Right lobe of liver (tissue), 6 donors: Measurements from ENCODE around the gene SLC24A3. TPM values are rescaled to one million over a fixed set of nuclear protein-coding genes. Genes with fewer than 3 reads are reported as not detected.

Source experiments
- ATAC-seq, 4 donors: fragments of 200-7000 bp; cut with Tn5 transposase; one replicate each; pipeline ENCODE4 v1.9.1; 2020; ENCODE audit warnings: mild to moderate bottlenecking in 4 of 4, moderate library complexity in 4 of 4
- DNase-seq, 3 donors: peaks; one replicate each; pipeline ENCODE4 v3.0.0-alpha.2; 2020
- H3K27ac ChIP-seq, 3 donors: fragments of 200-600 bp; one replicate each; pipeline ENCODE4 v1.8.0; 2022
- H3K27me3 ChIP-seq, 2 donors: fragments of 200-600 bp; one replicate each; pipeline ENCODE4 v1.8.0; 2022
- H3K36me3 ChIP-seq, 4 donors: fragments of 200-600 bp; sonication (generic) in 1 of 4; one replicate each; pipeline versions ENCODE4 v1.5.1 to v1.8.0; 2017 to 2022; ENCODE audit warnings: control low read depth in 1 of 4
- H3K4me1 ChIP-seq, 4 donors: fragments of 200-600 bp; sonication (generic) in 1 of 4; one replicate each; pipeline versions ENCODE4 v1.5.1 to v1.8.0; 2017 to 2022; ENCODE audit warnings: control low read depth in 1 of 4
- H3K4me3 ChIP-seq, 3 donors: fragments of 200-600 bp; one replicate each; pipeline ENCODE4 v1.8.0; 2022
- H3K9me3 ChIP-seq, 4 donors: fragments of 200-600 bp; sonication (generic) in 1 of 4; one replicate each; pipeline versions ENCODE4 v1.5.1 to v1.8.0; 2017 to 2022; ENCODE audit warnings: control low read depth in 1 of 4
- POLR2A ChIP-seq: fragments of 450-650 bp; IDR thresholded peaks from one replicate; pipeline ENCODE4 v1.6.1; 2017; ENCODE audit warnings: antibody characterized with exemption, mild to moderate bottlenecking
- WGBS: methylation state at CpG from one replicate; pipeline ENCODE4 v1.1.6; 2018; ENCODE audit warnings: low coverage, low lambda C conversion rate; ENCODE audit not compliant: insufficient coverage; ENCODE audit errors: missing lambda C conversion rate; 5-methylcytosine and 5-hydroxymethylcytosine counted together
- intact Hi-C, 2 donors: fragments of 100-400 bp; cut with DNase I; formaldehyde crosslinking; loops; one replicate each; pipeline versions ENCODE4 v1.11.2 to v1.14.1; 2022
- total RNA-seq, 6 experiments: library from RNA; depleted of rRNA in 2 of 6; stranded (reverse); fragments of >200 nt in 2 of 6; fragmentation: NEBNext Ultra II Directional in 3 of 6; extraction: Animal tissue kit (Norgen Biotek cat#: 25700) in 3 of 6; gene quantifications; one replicate each; pipeline versions ENCODE4 v1.1.0 to v1.2.4, GENCODE V29; 2016 to 2023
- TF ChIP-seq, protein P1 (sequence below), 4 donors: fragments of 200-600 bp in 3 of 4; fragments of 450-650 bp in 1 of 4; IDR thresholded peaks; one replicate each; pipeline versions ENCODE4 v1.5.1 to v1.8.0; 2016 to 2022; ENCODE audit warnings: antibody characterized with exemption in 4 of 4, mild to moderate bottlenecking in 2 of 4
- donor health status: DM: no; HTN: yes; CAD: no.
- donor health status: DM: no; HTN: no; CAD: no.
- donor health status: DM: no; HTN: no; CAD: no.
- donor health status: DM: no; HTN: yes; CAD: no.
- donor health status: DM: no; HTN: yes; CAD: no.

SLC24A3 gene
- total RNA-seq, 6 experiments from 2014 or later: 0.06 to 0.49 (median 0.27) TPM

DNA sequence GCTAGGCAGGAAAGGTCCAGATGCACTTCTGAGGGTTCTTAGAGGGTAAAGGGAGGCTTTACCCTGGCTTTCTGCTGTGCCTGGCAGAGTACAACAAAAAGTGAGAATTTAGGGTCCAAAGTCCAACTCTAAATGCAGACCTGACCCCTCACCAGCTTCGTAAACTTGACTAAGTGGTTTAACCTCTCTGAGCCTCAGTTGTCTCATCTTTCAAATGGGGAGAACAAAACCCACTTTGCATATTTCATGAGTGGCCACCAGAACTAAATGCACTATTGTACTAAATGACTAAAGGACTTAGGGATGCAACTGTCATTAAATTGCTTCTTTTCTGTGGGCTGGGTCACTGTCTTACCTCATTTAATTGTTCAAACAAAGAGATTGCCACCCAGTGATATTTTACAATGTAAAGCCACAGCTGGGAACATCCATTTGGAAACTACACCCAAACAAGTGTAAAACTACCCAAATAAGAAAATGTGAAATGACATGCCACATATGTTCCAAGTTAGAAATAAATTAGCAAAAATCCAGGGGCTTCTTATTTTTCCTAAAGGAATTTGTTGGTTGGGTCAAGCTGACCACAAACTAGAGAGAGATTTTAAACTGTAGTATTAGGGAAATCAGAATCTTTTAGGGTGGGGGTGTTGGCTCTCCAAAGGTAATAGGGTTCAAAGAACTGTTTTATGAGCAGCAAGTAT lies 497.3 kb downstream of the SLC24A3 start:
- Histone ChIP-seq H3K36me3 (no peaks in the 10 kb centered on the region), H3K27ac (no peak overlapping the region), H3K4me1 (no peaks in the 10 kb centered on the region), H3K4me3 (no peak overlapping the region), H3K27me3 (no peaks in the 10 kb centered on the region), H3K9me3 (no peaks in the 10 kb centered on the region)
- intact Hi-C loops: no loop called here
- TF ChIP-seq, protein P1, sequence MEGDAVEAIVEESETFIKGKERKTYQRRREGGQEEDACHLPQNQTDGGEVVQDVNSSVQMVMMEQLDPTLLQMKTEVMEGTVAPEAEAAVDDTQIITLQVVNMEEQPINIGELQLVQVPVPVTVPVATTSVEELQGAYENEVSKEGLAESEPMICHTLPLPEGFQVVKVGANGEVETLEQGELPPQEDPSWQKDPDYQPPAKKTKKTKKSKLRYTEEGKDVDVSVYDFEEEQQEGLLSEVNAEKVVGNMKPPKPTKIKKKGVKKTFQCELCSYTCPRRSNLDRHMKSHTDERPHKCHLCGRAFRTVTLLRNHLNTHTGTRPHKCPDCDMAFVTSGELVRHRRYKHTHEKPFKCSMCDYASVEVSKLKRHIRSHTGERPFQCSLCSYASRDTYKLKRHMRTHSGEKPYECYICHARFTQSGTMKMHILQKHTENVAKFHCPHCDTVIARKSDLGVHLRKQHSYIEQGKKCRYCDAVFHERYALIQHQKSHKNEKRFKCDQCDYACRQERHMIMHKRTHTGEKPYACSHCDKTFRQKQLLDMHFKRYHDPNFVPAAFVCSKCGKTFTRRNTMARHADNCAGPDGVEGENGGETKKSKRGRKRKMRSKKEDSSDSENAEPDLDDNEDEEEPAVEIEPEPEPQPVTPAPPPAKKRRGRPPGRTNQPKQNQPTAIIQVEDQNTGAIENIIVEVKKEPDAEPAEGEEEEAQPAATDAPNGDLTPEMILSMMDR (IDR thresholded peaks at IDR 0.05): no peak
- TF ChIP-seq POLR2A: no peak
- DNase-seq: no peak
- WGBS: 33% methylated on average over 1 of the region's 1 CpG
- no peak for ATAC-seq

DNA sequence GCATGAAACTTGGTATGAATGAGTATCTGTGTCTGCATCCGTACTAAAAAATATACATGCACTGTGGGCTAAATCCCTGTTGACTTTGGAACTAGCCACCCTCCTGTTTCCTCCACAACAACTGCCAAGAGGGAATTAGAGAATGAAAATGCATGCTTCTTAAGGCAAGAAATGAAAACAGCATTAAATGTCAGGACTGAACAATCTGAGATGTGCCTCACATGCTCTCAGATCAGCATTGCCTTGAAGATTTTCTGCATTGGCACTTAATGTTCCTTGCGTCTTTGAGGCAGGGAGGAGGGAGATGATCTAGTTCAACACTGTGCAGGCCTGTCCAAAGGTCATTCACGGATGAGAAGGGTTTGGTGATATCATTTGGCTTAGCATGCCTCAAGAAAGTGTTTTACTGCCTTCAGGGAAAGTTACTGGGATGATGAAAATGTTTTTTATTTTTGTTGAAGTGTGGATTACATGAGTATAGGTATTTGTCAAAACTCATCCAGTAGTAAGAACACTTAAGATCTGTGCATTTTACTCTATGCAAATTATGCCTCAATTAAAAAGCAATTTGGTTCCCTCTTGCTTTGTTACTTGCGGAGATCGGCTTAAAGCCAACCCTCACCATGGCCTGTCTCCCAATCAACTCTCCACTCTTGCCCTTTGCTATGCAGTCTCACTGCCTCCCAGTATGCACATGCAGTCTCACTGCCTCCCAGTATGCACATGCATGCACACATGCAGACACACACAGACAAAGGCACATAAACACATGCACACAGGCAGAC lies 498.1 kb downstream of the SLC24A3 start:
- DNase-seq (no peak), ATAC-seq (no peak)
- no peak for TF ChIP-seq POLR2A
- TF ChIP-seq, protein P1 (IDR thresholded peaks at IDR 0.05): no peak
- no peak overlapping the region for H3K4me3 ChIP-seq
- H3K27me3 ChIP-seq: no peaks in the 10 kb centered on the region
- WGBS: 59% methylated on average over 4 of the region's 5 CpGs
- no peaks in the 10 kb centered on the region for H3K9me3 ChIP-seq
- H3K27ac ChIP-seq: no peak overlapping the region
- H3K36me3 ChIP-seq: no peaks in the 10 kb centered on the region
- no peaks in the 10 kb centered on the region for H3K4me1 ChIP-seq
- intact Hi-C loops: no loop called here

DNA sequence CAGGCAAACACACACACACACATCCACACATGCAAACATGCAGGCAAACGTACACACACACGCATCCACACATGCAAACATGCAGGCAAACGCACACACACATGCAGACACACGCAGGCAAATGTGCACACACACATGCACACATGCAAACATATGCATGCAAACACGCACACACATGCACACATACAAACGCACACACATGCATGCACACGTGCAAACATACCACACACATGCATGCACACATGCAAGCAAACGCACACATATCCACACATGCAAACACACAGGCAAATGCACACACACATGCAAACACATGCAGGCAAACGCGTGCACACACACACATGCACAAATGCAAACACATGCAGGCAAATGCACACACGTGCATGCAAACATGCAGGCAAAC lies 498.7 kb downstream of the SLC24A3 start:
- Histone ChIP-seq H3K27ac (no peak overlapping the region), H3K9me3 (no peaks in the 10 kb centered on the region), H3K4me1 (no peaks in the 10 kb centered on the region), H3K36me3 (no peaks in the 10 kb centered on the region), H3K27me3 (no peaks in the 10 kb centered on the region), H3K4me3 (no peak overlapping the region)
- DNase-seq (no peak), ATAC-seq (no peak)
- TF ChIP-seq POLR2A: no peak
- TF ChIP-seq, protein P1 (IDR thresholded peaks at IDR 0.05): no peak
- intact Hi-C loops: no loop called here
- WGBS: 68% methylated on average over 4 of the region's 11 CpGs

DNA sequence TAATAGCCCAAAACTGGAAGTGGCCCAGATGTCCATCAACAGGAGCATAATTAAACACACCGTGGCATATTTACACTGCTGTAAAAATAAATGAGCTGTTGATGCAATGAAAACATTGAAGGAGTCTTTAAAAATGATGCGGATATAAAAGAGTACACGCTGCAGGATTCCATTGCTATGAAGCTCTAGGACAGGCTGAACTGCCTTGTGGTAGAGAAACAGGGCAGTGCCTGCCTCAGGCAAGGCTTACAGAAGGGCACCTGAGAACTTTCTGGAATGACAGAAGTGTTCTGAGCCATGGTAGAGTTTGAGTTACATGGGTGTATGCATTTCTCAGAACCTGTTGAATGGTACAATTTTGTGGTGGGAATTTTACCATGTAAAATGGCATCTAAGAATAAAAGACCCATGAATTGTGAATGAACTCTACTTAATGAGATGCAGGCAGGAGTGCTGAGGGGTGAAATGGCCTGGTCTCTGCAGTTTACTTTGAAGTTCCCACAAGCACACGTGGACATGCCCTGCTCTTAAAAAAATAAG lies 500.3 kb downstream of the SLC24A3 start:
- H3K4me3 ChIP-seq: no peak overlapping the region
- no peaks in the 10 kb centered on the region for H3K9me3 ChIP-seq
- intact Hi-C loops: no loop called here
- WGBS: 76% methylated on average over 4 of the region's 4 CpGs
- DNase-seq (no peak), ATAC-seq (no peak)
- no peaks in the 10 kb centered on the region for H3K4me1 ChIP-seq
- no peak overlapping the region for H3K27ac ChIP-seq
- TF ChIP-seq POLR2A: no peak
- TF ChIP-seq, protein P1 (IDR thresholded peaks at IDR 0.05): no peak
- no peaks in the 10 kb centered on the region for H3K36me3 ChIP-seq
- no peaks in the 10 kb centered on the region for H3K27me3 ChIP-seq
